ENCODE results near the gene SCYL3.
"Not testable (repeated sequence)": the region's sequence is repeated elsewhere in the genome, so short reads cannot be mapped to it uniquely, and the experiment has no call there.

SCYL3 gene

GRCh38 chr1:169921080-169921479 is 27.4 kb upstream of the SCYL3 start:
- TF ChIP-seq LEF1 (IDR thresholded peaks at IDR 0.05; ENCODE audit: borderline replicate concordance) (no peak), SUZ12 (IDR thresholded peaks at IDR 0.05) (no peak), FOXA1 (IDR thresholded peaks at IDR 0.05) (no peak), CTBP1 (IDR thresholded peaks at IDR 0.05; ENCODE audit: borderline replicate concordance) (no peak), ELF4 (IDR thresholded peaks at IDR 0.05) (no peak), NFRKB (IDR thresholded peaks at IDR 0.05) (no peak), HDGF (IDR thresholded peaks at IDR 0.05; ENCODE audit: borderline replicate concordance) (no peak), SP1 (IDR thresholded peaks at IDR 0.05) (no peak), ZNF384 (IDR thresholded peaks at IDR 0.05) (no peak), L3MBTL2 (conservative IDR thresholded peaks at IDR 0.05) (no peak)
- TF ChIP-seq, protein P1, sequence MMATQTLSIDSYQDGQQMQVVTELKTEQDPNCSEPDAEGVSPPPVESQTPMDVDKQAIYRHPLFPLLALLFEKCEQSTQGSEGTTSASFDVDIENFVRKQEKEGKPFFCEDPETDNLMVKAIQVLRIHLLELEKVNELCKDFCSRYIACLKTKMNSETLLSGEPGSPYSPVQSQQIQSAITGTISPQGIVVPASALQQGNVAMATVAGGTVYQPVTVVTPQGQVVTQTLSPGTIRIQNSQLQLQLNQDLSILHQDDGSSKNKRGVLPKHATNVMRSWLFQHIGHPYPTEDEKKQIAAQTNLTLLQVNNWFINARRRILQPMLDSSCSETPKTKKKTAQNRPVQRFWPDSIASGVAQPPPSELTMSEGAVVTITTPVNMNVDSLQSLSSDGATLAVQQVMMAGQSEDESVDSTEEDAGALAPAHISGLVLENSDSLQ (IDR thresholded peaks at IDR 0.05): no peak
- ChIA-PET CTCF (no interaction called here), POLR2A (no interaction called here)
- no peak for DNase-seq (ENCODE audit: extremely low spot score)

- ChIA-PET POLR2A (no interaction called here), CTCF (no interaction called here)
- no peak for TF ChIP-seq BHLHE40 (IDR thresholded peaks at IDR 0.05; ENCODE audit: borderline replicate concordance)
- no peak for TF ChIP-seq LEF1 (IDR thresholded peaks at IDR 0.05; ENCODE audit: borderline replicate concordance)
- TF ChIP-seq L3MBTL2 (conservative IDR thresholded peaks at IDR 0.05): no peak
- no peak for TF ChIP-seq CTBP1 (IDR thresholded peaks at IDR 0.05; ENCODE audit: borderline replicate concordance)
- no peak for TF ChIP-seq NFRKB (IDR thresholded peaks at IDR 0.05)
- no peak for TF ChIP-seq FOXK2 (IDR thresholded peaks at IDR 0.05)
- no peak for TF ChIP-seq SUZ12 (IDR thresholded peaks at IDR 0.05)
- no peak for TF ChIP-seq SP1 (IDR thresholded peaks at IDR 0.05)
- no peak for TF ChIP-seq FOXM1 (IDR thresholded peaks at IDR 0.05; ENCODE audit: borderline replicate concordance)
- no peak for TF ChIP-seq TARDBP (IDR thresholded peaks at IDR 0.05)
- TF ChIP-seq FOXA1 (IDR thresholded peaks at IDR 0.05): no peak
- DNase-seq (ENCODE audit: extremely low spot score): no peak
Measured at GRCh38 chr1:169918927-169919326, 25.2 kb upstream of the SCYL3 start.

DNA sequence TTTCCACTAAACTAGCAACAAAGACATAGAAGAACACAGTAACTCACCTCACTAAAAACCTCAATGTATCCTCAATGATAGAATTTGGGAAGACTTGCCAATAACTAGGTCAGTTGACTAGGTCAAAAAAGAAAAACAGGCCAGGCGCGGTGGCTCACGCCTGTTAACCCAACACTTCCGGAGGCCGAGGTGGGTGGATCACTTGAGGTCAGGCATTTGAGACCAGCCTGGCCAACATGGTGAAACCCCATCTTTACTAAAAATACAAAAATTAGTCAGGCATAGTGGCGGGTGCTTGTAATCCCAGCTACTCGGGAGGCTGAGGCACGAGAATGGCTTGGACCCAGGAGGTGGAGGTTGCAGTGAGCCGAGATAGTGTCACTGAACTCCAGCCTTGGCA is 24.5 kb upstream of the SCYL3 start:
- CTCF ChIA-PET; DNase-seq (ENCODE audit: extremely low spot score): not testable (repeated sequence)
- POLR2A ChIA-PET: interaction anchor here (2.4 kb wide), 1 partner anchor 24 kb away, joined by 8 read pairs; the partner anchor contains the start of gene SCYL3

DNA sequence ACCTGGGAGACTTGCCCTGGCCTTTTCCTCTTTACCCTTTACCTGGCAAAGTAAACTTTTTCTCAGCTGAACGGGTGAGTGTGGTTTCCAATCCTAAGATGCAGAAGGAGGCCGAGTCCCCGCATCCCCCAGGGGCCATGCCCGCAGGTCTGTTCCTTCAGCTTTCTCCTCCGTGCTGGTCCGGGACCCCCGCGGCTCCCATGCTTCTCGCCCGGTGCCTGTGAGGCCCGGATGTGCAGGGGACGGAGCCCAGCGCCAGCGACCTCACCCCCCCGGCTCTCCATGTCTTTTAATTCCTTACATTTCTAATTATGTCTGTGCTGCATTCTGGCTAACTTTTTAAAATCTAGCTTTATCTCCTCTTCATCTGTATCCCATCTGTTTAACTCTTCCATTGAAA is 21.5 kb upstream of the SCYL3 start:
- DNase-seq (ENCODE audit: extremely low spot score): no peak
- TF ChIP-seq HDGF (IDR thresholded peaks at IDR 0.05; ENCODE audit: borderline replicate concordance) (no peak), ELF4 (IDR thresholded peaks at IDR 0.05) (no peak), FOXA1 (IDR thresholded peaks at IDR 0.05) (no peak), SUZ12 (IDR thresholded peaks at IDR 0.05) (no peak), ARNT (IDR thresholded peaks at IDR 0.05) (no peak), FOXM1 (IDR thresholded peaks at IDR 0.05; ENCODE audit: borderline replicate concordance) (no peak), FOXK2 (IDR thresholded peaks at IDR 0.05) (no peak), ZNF384 (IDR thresholded peaks at IDR 0.05) (no peak), LEF1 (IDR thresholded peaks at IDR 0.05; ENCODE audit: borderline replicate concordance) (no peak), NFRKB (IDR thresholded peaks at IDR 0.05) (no peak), CTBP1 (IDR thresholded peaks at IDR 0.05; ENCODE audit: borderline replicate concordance) (no peak), SP1 (IDR thresholded peaks at IDR 0.05) (no peak), TARDBP (IDR thresholded peaks at IDR 0.05) (no peak), L3MBTL2 (conservative IDR thresholded peaks at IDR 0.05) (no peak), BHLHE40 (IDR thresholded peaks at IDR 0.05; ENCODE audit: borderline replicate concordance) (no peak)
- TF ChIP-seq, protein P1 (IDR thresholded peaks at IDR 0.05): no peak
- CTCF ChIA-PET: interaction anchor here (0.6 kb wide), 1 partner anchor 540 kb away, joined by 6 read pairs; no protein-coding TSS in a partner anchor
- POLR2A ChIA-PET: no interaction called here

DNA sequence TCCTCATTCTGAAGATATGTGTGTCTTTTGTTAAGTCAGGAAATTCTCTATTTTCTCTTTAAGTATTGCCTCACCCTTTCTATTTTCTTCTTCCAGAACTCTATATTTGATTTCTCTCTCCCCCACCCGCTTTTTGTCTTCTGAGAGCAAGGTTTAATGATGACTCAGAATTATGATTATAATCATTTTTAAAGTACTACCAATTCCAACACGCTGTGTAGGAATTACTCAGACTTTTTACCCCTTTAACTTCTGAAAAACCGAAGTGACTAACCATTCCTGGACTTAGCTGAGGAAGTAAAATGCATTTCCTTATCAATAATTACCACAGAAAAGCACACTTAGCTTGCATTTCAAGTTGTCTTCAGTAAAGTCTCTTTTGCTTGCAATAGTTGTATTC is 20.8 kb upstream of the SCYL3 start:
- CTCF ChIA-PET: no interaction called here
- POLR2A ChIA-PET: no interaction called here
- no peak for DNase-seq (ENCODE audit: extremely low spot score)
- TF ChIP-seq ZNF384 (IDR thresholded peaks at IDR 0.05) (no peak), CTBP1 (IDR thresholded peaks at IDR 0.05; ENCODE audit: borderline replicate concordance) (no peak), L3MBTL2 (conservative IDR thresholded peaks at IDR 0.05) (no peak), HDGF (IDR thresholded peaks at IDR 0.05; ENCODE audit: borderline replicate concordance) (no peak), SUZ12 (IDR thresholded peaks at IDR 0.05) (no peak), NFRKB (IDR thresholded peaks at IDR 0.05) (no peak), TARDBP (IDR thresholded peaks at IDR 0.05) (no peak)

- no peak for TF ChIP-seq NFRKB (IDR thresholded peaks at IDR 0.05)
- TF ChIP-seq FOXA1 (IDR thresholded peaks at IDR 0.05): no peak
- no peak for TF ChIP-seq ELF4 (IDR thresholded peaks at IDR 0.05)
- no peak for TF ChIP-seq ARNT (IDR thresholded peaks at IDR 0.05)
- TF ChIP-seq, protein P1 (IDR thresholded peaks at IDR 0.05): no peak
- TF ChIP-seq L3MBTL2 (conservative IDR thresholded peaks at IDR 0.05): no peak
- TF ChIP-seq ZNF384 (IDR thresholded peaks at IDR 0.05): no peak
- TF ChIP-seq FOXM1 (IDR thresholded peaks at IDR 0.05; ENCODE audit: borderline replicate concordance): no peak
- no peak for TF ChIP-seq SUZ12 (IDR thresholded peaks at IDR 0.05)
- no peak for TF ChIP-seq FOXK2 (IDR thresholded peaks at IDR 0.05)
- TF ChIP-seq LEF1 (IDR thresholded peaks at IDR 0.05; ENCODE audit: borderline replicate concordance): no peak
- DNase-seq (ENCODE audit: extremely low spot score): no peak
- ChIA-PET CTCF (no interaction called here), POLR2A (no interaction called here)
Measured at GRCh38 chr1:169909499-169909898, 15.8 kb upstream of the SCYL3 start.

- ChIA-PET CTCF (no interaction called here), POLR2A (no interaction called here)
- no peak for DNase-seq (ENCODE audit: extremely low spot score)
Measured at GRCh38 chr1:169906938-169907337, 13.2 kb upstream of the SCYL3 start.

More at GRCh38 chr1:169906938-169907337, 13.2 kb upstream of the SCYL3 start:
- TF ChIP-seq L3MBTL2 (conservative IDR thresholded peaks at IDR 0.05): no peak
- no peak for TF ChIP-seq CTBP1 (IDR thresholded peaks at IDR 0.05; ENCODE audit: borderline replicate concordance)
- no peak for TF ChIP-seq SUZ12 (IDR thresholded peaks at IDR 0.05)
- TF ChIP-seq BHLHE40 (IDR thresholded peaks at IDR 0.05; ENCODE audit: borderline replicate concordance): no peak
- TF ChIP-seq FOXM1 (IDR thresholded peaks at IDR 0.05; ENCODE audit: borderline replicate concordance): no peak
